Suprapubic skin (tissue), 4 donors: ENCODE results near the gene ASXL3.

Source experiments
- CTCF ChIP-seq, 2 donors: fragments of 200-600 bp in 1 of 2; fragments of 450-650 bp in 1 of 2; sonication (generic) in 1 of 2; IDR thresholded peaks; one replicate each; pipeline ENCODE4 v1.5.1; 2016 to 2019; ENCODE audit warnings: antibody characterized with exemption in 2 of 2, mild to moderate bottlenecking in 1 of 2, moderate library complexity in 1 of 2
- POLR2A ChIP-seq, 2 donors: fragments of 450-650 bp; IDR thresholded peaks; one replicate each; pipeline ENCODE4 v1.6.1; 2017; ENCODE audit warnings: antibody characterized with exemption in 2 of 2, mild to moderate bottlenecking in 2 of 2, moderate library complexity in 2 of 2
- POLR2AphosphoS5 ChIP-seq, 3 donors: sonication (generic); formaldehyde crosslinking; IDR thresholded peaks; one replicate each; pipeline ENCODE4 v1.6.1; 2017; ENCODE audit warnings: antibody characterized with exemption in 3 of 3

- TF ChIP-seq CTCF (IDR thresholded peaks at IDR 0.05) (no peak), POLR2A (IDR thresholded peaks at IDR 0.05) (no peak), POLR2AphosphoS5 (IDR thresholded peaks at IDR 0.05) (no peak)
Measured at GRCh38 chr18:33660696-33661310, 82.8 kb downstream of the ASXL3 start.
